BJ (cell line): ENCODE measurements around the gene BHLHE23. TPM values are rescaled to one million over a fixed set of nuclear protein-coding genes. Genes with fewer than 3 reads are reported as not detected.

Experiments
- CTCF ChIA-PET: fragments of 350-600 bp; formaldehyde crosslinking; extraction: SDS; loops from one replicate; lab custom pipeline; 2021; ENCODE audit warnings: antibody characterized with exemption, inconsistent platforms; lab: Yijun Ruan, JAX
- POLR2A ChIA-PET: fragments of 300-600 bp; sonication (Branson Sonifier 250); formaldehyde crosslinking; extraction: SDS; loops from one replicate; lab custom pipeline; 2021; ENCODE audit warnings: antibody characterized with exemption; lab: Charles Lee
- DNase-seq: peaks from one replicate; pipeline ENCODE4 v3.0.0-alpha.2; 2011; ENCODE audit warnings: low read depth
- H3K27me3 ChIP-seq: 2 replicates; pipeline ENCODE4 v1.6.0; 2011; ENCODE audit warnings: low read length; ENCODE audit not compliant: control insufficient read depth, insufficient read depth
- H3K36me3 ChIP-seq: 2 replicates; pipeline ENCODE4 v1.5.1; 2011; ENCODE audit warnings: low read length; ENCODE audit not compliant: control insufficient read depth, insufficient read depth
- H3K4me3 ChIP-seq: 2 replicates; pipeline ENCODE4 v1.5.1; 2011; ENCODE audit warnings: low read depth, mild to moderate bottlenecking, control low read depth, low read length
- CTCF ChIP-seq: IDR thresholded peaks from 2 replicates; pipeline ENCODE4 v1.5.1; 2011; ENCODE audit warnings: low read depth, mild to moderate bottlenecking, control low read depth, inconsistent platforms, low read length, moderate library complexity; ENCODE audit not compliant: insufficient read depth
- polyA plus RNA-seq: library from polyadenylated mRNA; depleted of rRNA; stranded (reverse); fragments of >200 nt; gene quantifications from 2 replicates; pipeline ENCODE4 v1.2.3, GENCODE V29; 2011

Gene BHLHE23
- polyA plus RNA-seq, 1 experiment, result not detected

DNA sequence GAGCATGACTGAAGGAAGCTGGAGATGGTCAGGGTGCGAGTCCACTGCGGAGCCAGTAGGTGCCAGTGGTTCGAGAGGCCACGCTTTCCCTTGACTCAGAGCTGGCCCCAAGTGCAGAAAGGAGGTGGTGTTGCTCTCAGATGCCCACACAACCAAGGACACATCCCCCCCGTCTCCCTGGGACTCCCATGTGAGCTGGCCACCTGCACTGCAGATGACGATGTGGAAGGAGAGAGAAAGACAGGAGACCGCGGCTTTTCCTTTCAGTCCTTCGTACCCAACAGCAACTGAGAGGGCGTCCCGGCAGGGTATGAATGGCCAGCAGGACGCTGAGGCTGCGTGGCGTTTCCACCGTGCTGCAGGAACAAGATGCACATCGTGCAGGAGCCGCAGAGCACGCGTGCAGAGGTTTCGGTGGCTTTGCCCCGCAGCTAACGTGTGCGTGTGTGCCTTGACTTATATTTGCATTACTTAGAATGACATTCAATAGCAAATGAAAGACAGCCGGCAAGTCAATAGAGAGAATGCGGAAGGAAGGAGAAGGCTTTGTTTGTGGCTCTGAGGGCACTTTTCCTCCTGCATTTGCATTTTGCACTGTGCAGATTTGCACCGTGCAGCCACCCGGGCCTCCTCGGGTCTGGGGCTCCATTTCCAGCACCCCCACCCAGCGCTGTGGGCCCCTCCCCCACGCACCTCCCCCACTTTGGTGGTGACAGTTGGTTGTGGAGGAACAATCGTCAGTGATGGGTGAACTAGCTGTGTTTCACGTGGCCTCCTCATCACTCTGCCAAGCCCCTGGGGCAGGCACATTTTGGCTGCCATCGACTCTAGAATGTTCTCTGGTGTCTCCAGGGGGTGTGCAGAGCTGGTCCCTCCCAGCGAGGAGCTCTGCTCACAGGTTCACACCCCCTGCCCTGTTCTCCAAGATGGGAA is 26.4 kb upstream of the BHLHE23 start:
- TF ChIP-seq CTCF, result no peak
- Histone ChIP-seq H3K36me3 (no peaks in the 10 kb centered on the region), H3K4me3 (no peak overlapping the region), H3K27me3 (peaks cover 39% of the 10 kb centered on the region)
- DNase-seq, result no peak
- CTCF ChIA-PET, result interaction anchor here (1.9 kb wide), 1 partner anchor 60 kb away, joined by 5 read pairs; no protein-coding TSS in a partner anchor
- POLR2A ChIA-PET, result no interaction called here

DNA sequence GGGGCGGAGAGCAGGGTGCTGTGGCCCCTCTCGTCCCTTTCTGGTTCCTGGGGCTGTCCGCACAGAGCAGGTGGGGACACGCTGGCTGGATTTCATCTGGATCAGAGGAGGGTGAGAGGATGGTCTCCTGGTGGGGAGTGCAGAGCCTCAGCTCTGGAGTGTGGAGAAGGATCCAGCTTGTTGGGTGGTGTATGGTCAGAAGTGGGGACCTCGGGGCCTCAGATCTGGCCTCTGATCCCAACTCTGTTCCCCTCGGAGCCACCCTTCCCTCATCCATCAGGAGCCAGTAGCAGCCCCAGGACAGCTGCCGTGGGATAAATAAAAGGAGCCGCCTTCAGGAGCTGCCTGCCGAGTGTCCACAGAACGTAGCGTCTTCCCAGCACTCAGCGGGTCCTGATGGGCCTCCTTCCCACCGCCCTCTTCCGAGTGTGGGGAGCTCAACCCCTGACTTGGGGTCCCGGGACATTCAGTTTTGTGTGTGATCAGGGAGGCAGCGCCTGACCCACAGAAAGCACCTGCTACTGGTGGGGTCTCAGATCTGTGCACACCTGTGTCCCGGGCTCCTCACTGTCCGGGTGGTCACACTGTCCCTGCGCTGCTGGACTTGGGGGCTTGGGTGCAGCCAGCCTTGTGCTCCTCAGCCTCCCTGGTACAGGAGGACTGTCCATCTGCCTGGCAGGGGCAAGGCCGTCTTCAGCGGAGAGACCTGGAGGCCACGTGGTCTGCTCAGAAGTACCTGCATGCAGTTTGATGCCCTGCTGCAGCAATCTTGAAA is 25.4 kb upstream of the BHLHE23 start:
- TF ChIP-seq CTCF, result no peak
- no peak for DNase-seq
- Histone ChIP-seq H3K27me3 (peaks cover 45% of the 10 kb centered on the region), H3K4me3 (no peak overlapping the region), H3K36me3 (no peaks in the 10 kb centered on the region)
- ChIA-PET POLR2A (no interaction called here), CTCF (interaction anchor here (1.9 kb wide), 1 partner anchor 59 kb away, joined by 5 read pairs; no protein-coding TSS in a partner anchor)

DNA sequence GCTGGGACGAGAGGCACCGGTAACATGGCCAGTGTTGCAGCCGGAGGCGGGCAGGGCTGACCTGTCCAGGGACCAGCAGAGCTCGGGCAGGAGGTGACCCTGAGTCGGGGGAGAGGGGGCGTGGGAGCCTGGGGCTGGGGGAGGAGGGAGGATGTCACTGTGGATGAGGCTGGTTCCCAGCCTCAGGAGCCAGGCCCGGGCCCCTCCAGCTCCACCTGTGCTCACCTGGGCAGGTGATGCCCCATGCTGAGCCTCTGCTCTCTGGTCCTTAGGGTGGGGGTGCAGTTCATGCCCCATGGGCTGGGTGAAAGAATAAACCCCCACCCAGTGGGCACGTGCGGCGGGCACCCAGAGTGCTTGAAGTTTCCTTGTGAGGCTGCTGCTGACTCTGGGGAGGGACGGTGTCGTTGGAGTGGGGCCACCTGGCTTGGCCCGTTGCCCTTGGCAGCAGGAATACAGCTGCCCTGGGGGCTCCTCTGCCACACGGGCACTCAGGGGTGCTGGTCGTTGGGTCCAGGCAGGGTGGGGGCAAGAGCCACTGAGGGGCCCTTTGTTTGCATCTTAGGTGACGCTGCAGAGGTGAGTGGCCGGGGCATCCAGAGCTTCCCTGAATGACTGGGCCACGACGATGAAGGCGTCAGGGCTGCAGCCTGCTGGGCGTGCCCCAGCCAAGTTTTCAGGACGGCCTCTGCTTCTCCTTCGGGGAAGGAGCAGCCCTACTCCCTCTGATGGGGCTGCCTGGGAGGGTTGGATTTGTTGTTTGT is 24.7 kb upstream of the BHLHE23 start:
- no peak for DNase-seq
- TF ChIP-seq CTCF, result no peak
- no peak overlapping the region for H3K4me3 ChIP-seq
- H3K27me3 ChIP-seq, result peaks cover 46% of the 10 kb centered on the region
- H3K36me3 ChIP-seq, result no peaks in the 10 kb centered on the region
- POLR2A ChIA-PET, result no interaction called here
- CTCF ChIA-PET, result interaction anchor here (1.9 kb wide), 1 partner anchor 59 kb away, joined by 5 read pairs; no protein-coding TSS in a partner anchor

DNA sequence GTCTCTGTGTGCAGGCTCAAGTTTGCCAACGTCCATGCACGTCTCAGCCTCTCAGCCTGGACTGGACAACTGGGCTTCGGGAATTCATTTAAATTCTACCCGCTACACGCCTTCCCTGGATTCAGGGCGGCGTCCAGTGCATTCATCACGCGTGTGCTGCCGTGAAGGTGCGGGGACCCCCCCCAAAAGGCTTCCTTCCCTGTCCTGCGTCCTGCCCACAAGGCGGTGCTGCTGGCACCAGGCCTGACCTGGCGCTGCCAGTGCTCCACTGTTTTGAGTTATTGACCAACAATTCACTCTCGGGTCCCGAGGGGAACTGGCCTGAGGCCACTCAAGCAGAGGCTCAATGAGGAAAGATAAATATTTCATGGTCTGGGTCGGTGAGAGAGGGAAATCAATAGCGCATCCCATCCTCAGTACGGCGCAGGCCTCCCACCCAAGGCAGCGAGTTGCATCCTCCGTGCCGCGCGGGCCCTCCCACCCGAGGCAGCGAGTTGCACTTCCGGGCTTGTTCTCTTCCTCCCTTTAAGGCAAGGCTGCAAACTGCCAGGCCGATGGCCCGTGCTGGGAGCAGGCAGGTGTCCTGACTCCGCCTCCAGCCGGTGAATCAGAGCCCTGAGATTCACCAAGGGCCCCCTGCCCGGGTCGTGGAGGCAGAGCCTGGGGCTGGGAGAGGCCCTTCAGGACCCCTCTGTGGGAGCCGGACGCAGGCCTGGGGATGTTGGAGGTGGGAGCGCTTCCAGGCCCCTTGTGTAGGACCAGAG is 22.8 kb upstream of the BHLHE23 start:
- POLR2A ChIA-PET, result no interaction called here
- no peak overlapping the region for H3K4me3 ChIP-seq
- DNase-seq, result no peak
- CTCF ChIA-PET, result no interaction called here
- no peak for TF ChIP-seq CTCF
- H3K36me3 ChIP-seq, result no peaks in the 10 kb centered on the region
- H3K27me3 ChIP-seq, result peaks cover 49% of the 10 kb centered on the region
